ENCODE data around the gene MAP2K4.

Gene MAP2K4

GRCh38 chr17:12088035-12088434 is 67.4 kb downstream of the MAP2K4 start:
- H3K27ac ChIP-seq (ENCODE audit: low read depth, low read length, severe bottlenecking): no peak overlapping the region
- peaks cover 7% of the 10 kb centered on the region for H3K4me1 ChIP-seq (ENCODE audit: control insufficient read depth, insufficient read depth, low read length, poor library complexity, severe bottlenecking)
- no peak overlapping the region for H3K4me3 ChIP-seq (ENCODE audit: extremely low read depth, insufficient read depth, low read length, poor library complexity, severe bottlenecking)
- no peaks in the 10 kb centered on the region for H3K9me3 ChIP-seq (ENCODE audit: control insufficient read depth, low read length)
- H3K36me3 ChIP-seq (ENCODE audit: control insufficient read depth, insufficient read depth, low read length): peaks cover 30% of the 10 kb centered on the region
- WGBS, 2 experiments (ENCODE audit: insufficient coverage in 2 of 2): no CpG with 5 or more reads among the region's 1 CpG

- H3K36me3 ChIP-seq (ENCODE audit: control insufficient read depth, insufficient read depth, low read length): peaks cover 31% of the 10 kb centered on the region
- no peak overlapping the region for H3K27ac ChIP-seq (ENCODE audit: low read depth, low read length, severe bottlenecking)
- H3K9me3 ChIP-seq (ENCODE audit: control insufficient read depth, low read length): no peaks in the 10 kb centered on the region
- H3K4me3 ChIP-seq (ENCODE audit: extremely low read depth, insufficient read depth, low read length, poor library complexity, severe bottlenecking): no peak overlapping the region
- H3K4me1 ChIP-seq (ENCODE audit: control insufficient read depth, insufficient read depth, low read length, poor library complexity, severe bottlenecking): peaks cover 7% of the 10 kb centered on the region
- no CpG with 5 or more reads among the region's 3 CpGs for WGBS, 2 experiments (ENCODE audit: insufficient coverage in 2 of 2)
These were observed 69.2 kb downstream of the MAP2K4 start for GRCh38 chr17:12089809-12090384.

- Histone ChIP-seq H3K27ac (ENCODE audit: low read depth, low read length, severe bottlenecking) (no peak overlapping the region), H3K4me1 (ENCODE audit: control insufficient read depth, insufficient read depth, low read length, poor library complexity, severe bottlenecking) (peaks cover 4% of the 10 kb centered on the region), H3K4me3 (ENCODE audit: extremely low read depth, insufficient read depth, low read length, poor library complexity, severe bottlenecking) (no peak overlapping the region), H3K36me3 (ENCODE audit: control insufficient read depth, insufficient read depth, low read length) (peaks cover 28% of the 10 kb centered on the region), H3K9me3 (ENCODE audit: control insufficient read depth, low read length) (no peaks in the 10 kb centered on the region)
- no CpG with 5 or more reads among the region's 2 CpGs for WGBS, 2 experiments (ENCODE audit: insufficient coverage in 2 of 2)
These were observed 73.7 kb downstream of the MAP2K4 start for GRCh38 chr17:12094336-12094735.

- Histone ChIP-seq H3K4me3 (ENCODE audit: extremely low read depth, insufficient read depth, low read length, poor library complexity, severe bottlenecking) (no peak overlapping the region), H3K27ac (ENCODE audit: low read depth, low read length, severe bottlenecking) (no peak overlapping the region), H3K36me3 (ENCODE audit: control insufficient read depth, insufficient read depth, low read length) (peaks cover 30% of the 10 kb centered on the region), H3K4me1 (ENCODE audit: control insufficient read depth, insufficient read depth, low read length, poor library complexity, severe bottlenecking) (no peaks in the 10 kb centered on the region), H3K9me3 (ENCODE audit: control insufficient read depth, low read length) (no peaks in the 10 kb centered on the region)
- 100% methylated on average over 2 of the region's 5 CpGs for WGBS, 2 experiments (ENCODE audit: insufficient coverage in 2 of 2)
These were observed 74.8 kb downstream of the MAP2K4 start for GRCh38 chr17:12095522-12095921.

- Histone ChIP-seq H3K4me1 (ENCODE audit: control insufficient read depth, insufficient read depth, low read length, poor library complexity, severe bottlenecking) (no peaks in the 10 kb centered on the region), H3K4me3 (ENCODE audit: extremely low read depth, insufficient read depth, low read length, poor library complexity, severe bottlenecking) (no peak overlapping the region), H3K27ac (ENCODE audit: low read depth, low read length, severe bottlenecking) (no peak overlapping the region), H3K36me3 (ENCODE audit: control insufficient read depth, insufficient read depth, low read length) (peaks cover 25% of the 10 kb centered on the region), H3K9me3 (ENCODE audit: control insufficient read depth, low read length) (no peaks in the 10 kb centered on the region)
- 92 to 100% methylated on average over 1 to 3 of the region's 3 CpGs for WGBS, 2 experiments (ENCODE audit: insufficient coverage in 2 of 2)
These were observed 76.6 kb downstream of the MAP2K4 start for GRCh38 chr17:12097326-12097725.

GRCh38 chr17:12098568-12098967 is 77.9 kb downstream of the MAP2K4 start:
- Histone ChIP-seq H3K36me3 (ENCODE audit: control insufficient read depth, insufficient read depth, low read length) (peaks cover 25% of the 10 kb centered on the region), H3K9me3 (ENCODE audit: control insufficient read depth, low read length) (no peaks in the 10 kb centered on the region), H3K4me1 (ENCODE audit: control insufficient read depth, insufficient read depth, low read length, poor library complexity, severe bottlenecking) (no peaks in the 10 kb centered on the region), H3K4me3 (ENCODE audit: extremely low read depth, insufficient read depth, low read length, poor library complexity, severe bottlenecking) (no peak overlapping the region), H3K27ac (ENCODE audit: low read depth, low read length, severe bottlenecking) (no peak overlapping the region)

- Histone ChIP-seq H3K36me3 (ENCODE audit: control insufficient read depth, insufficient read depth, low read length) (peaks cover 23% of the 10 kb centered on the region), H3K4me1 (ENCODE audit: control insufficient read depth, insufficient read depth, low read length, poor library complexity, severe bottlenecking) (no peaks in the 10 kb centered on the region), H3K9me3 (ENCODE audit: control insufficient read depth, low read length) (no peaks in the 10 kb centered on the region), H3K4me3 (ENCODE audit: extremely low read depth, insufficient read depth, low read length, poor library complexity, severe bottlenecking) (no peak overlapping the region), H3K27ac (ENCODE audit: low read depth, low read length, severe bottlenecking) (no peak overlapping the region)
- WGBS, 2 experiments (ENCODE audit: insufficient coverage in 2 of 2): no CpG with 5 or more reads among the region's 1 CpG
These were observed 78.7 kb downstream of the MAP2K4 start for GRCh38 chr17:12099412-12099811.

- no peaks in the 10 kb centered on the region for H3K9me3 ChIP-seq (ENCODE audit: control insufficient read depth, low read length)
- peaks cover 5% of the 10 kb centered on the region for H3K4me1 ChIP-seq (ENCODE audit: control insufficient read depth, insufficient read depth, low read length, poor library complexity, severe bottlenecking)
- H3K27ac ChIP-seq (ENCODE audit: low read depth, low read length, severe bottlenecking): no peak overlapping the region
- peaks cover 4% of the 10 kb centered on the region for H3K36me3 ChIP-seq (ENCODE audit: control insufficient read depth, insufficient read depth, low read length)
- no peak overlapping the region for H3K4me3 ChIP-seq (ENCODE audit: extremely low read depth, insufficient read depth, low read length, poor library complexity, severe bottlenecking)
These were observed 84.2 kb downstream of the MAP2K4 start for GRCh38 chr17:12104831-12105230.

- peaks cover 5% of the 10 kb centered on the region for H3K4me1 ChIP-seq (ENCODE audit: control insufficient read depth, insufficient read depth, low read length, poor library complexity, severe bottlenecking)
- peaks cover 11% of the 10 kb centered on the region for H3K36me3 ChIP-seq (ENCODE audit: control insufficient read depth, insufficient read depth, low read length)
- WGBS, 2 experiments (ENCODE audit: insufficient coverage in 2 of 2): no CpG with 5 or more reads among the region's 1 CpG
- H3K4me3 ChIP-seq (ENCODE audit: extremely low read depth, insufficient read depth, low read length, poor library complexity, severe bottlenecking): no peak overlapping the region
- H3K27ac ChIP-seq (ENCODE audit: low read depth, low read length, severe bottlenecking): no peak overlapping the region
- H3K9me3 ChIP-seq (ENCODE audit: control insufficient read depth, low read length): no peaks in the 10 kb centered on the region
These were observed 87.2 kb downstream of the MAP2K4 start for GRCh38 chr17:12107905-12108304.

- peaks cover 34% of the 10 kb centered on the region for H3K36me3 ChIP-seq (ENCODE audit: control insufficient read depth, insufficient read depth, low read length)
These were observed 90.2 kb downstream of the MAP2K4 start for GRCh38 chr17:12110906-12111305.

GRCh38 chr17:12113156-12113555 is 92.5 kb downstream of the MAP2K4 start:
- Histone ChIP-seq H3K9me3 (ENCODE audit: control insufficient read depth, low read length) (no peaks in the 10 kb centered on the region), H3K36me3 (ENCODE audit: control insufficient read depth, insufficient read depth, low read length) (peaks cover 55% of the 10 kb centered on the region), H3K4me1 (ENCODE audit: control insufficient read depth, insufficient read depth, low read length, poor library complexity, severe bottlenecking) (peaks cover under 1% of the 10 kb centered on the region), H3K27ac (ENCODE audit: low read depth, low read length, severe bottlenecking) (no peak overlapping the region), H3K4me3 (ENCODE audit: extremely low read depth, insufficient read depth, low read length, poor library complexity, severe bottlenecking) (no peak overlapping the region)
- 92 to 100% methylated on average over 2 of the region's 2 CpGs for WGBS, 2 experiments (ENCODE audit: insufficient coverage in 2 of 2)

More at GRCh38 chr17:12110906-12111305, 90.2 kb downstream of the MAP2K4 start:
- H3K4me1 ChIP-seq (ENCODE audit: control insufficient read depth, insufficient read depth, low read length, poor library complexity, severe bottlenecking): peaks cover 5% of the 10 kb centered on the region
- no peak overlapping the region for H3K27ac ChIP-seq (ENCODE audit: low read depth, low read length, severe bottlenecking)
- no peaks in the 10 kb centered on the region for H3K9me3 ChIP-seq (ENCODE audit: control insufficient read depth, low read length)
- no peak overlapping the region for H3K4me3 ChIP-seq (ENCODE audit: extremely low read depth, insufficient read depth, low read length, poor library complexity, severe bottlenecking)
- WGBS, 2 experiments (ENCODE audit: insufficient coverage in 2 of 2): 100% methylated on average over 1 of the region's 2 CpGs; no CpG with 5 or more reads in 1 of the 2 experiments
